Adrenal gland (tissue), 5 donors: ENCODE data around the gene GMFB.
"Not testable (repeated sequence)": the region's sequence is repeated elsewhere in the genome, so short reads cannot be mapped to it uniquely, and the experiment has no call there.

Experiments used
- CTCF ChIP-seq, 6 experiments: fragments of 450-650 bp in 4 of 6; fragments of 200-600 bp in 2 of 6; sonication (generic) in 1 of 6; IDR thresholded peaks; 1 replicate in 5 of 6; 2 replicates in 1 of 6; pipeline versions ENCODE4 v1.5.1 to v1.8.0; 2016 to 2021; ENCODE audit warnings: antibody characterized with exemption in 6 of 6, mild to moderate bottlenecking in 2 of 6, moderate library complexity in 1 of 6
- POLR2A ChIP-seq, 2 donors: fragments of 450-650 bp; IDR thresholded peaks; one replicate each; pipeline ENCODE4 v1.6.1; 2017; ENCODE audit warnings: antibody characterized with exemption in 2 of 2, mild to moderate bottlenecking in 2 of 2, moderate library complexity in 1 of 2
- donor health status: DM: no; HTN: no; CAD: no.

GRCh38 chr14:54437954-54438353, 50.8 kb downstream of the GMFB start:
- TF ChIP-seq CTCF, POLR2A (IDR thresholded peaks at IDR 0.05): not testable (repeated sequence)
